GM19351 (cell line): ENCODE results near the gene MPPE1.
"Not testable (repeated sequence)": the region's sequence is repeated elsewhere in the genome, so short reads cannot be mapped to it uniquely, and the experiment has no call there.

ENCODE experiments used
- ATAC-seq: cut with Tn5 transposase; IDR thresholded peaks from one replicate; pipeline ENCODE4 v1.9.1; 2021; ENCODE audit warnings: mild to moderate bottlenecking, moderate library complexity; ENCODE audit not compliant: unreplicated experiment

Gene MPPE1, protein sequence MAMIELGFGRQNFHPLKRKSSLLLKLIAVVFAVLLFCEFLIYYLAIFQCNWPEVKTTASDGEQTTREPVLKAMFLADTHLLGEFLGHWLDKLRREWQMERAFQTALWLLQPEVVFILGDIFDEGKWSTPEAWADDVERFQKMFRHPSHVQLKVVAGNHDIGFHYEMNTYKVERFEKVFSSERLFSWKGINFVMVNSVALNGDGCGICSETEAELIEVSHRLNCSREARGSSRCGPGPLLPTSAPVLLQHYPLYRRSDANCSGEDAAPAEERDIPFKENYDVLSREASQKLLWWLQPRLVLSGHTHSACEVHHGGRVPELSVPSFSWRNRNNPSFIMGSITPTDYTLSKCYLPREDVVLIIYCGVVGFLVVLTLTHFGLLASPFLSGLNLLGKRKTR

DNA sequence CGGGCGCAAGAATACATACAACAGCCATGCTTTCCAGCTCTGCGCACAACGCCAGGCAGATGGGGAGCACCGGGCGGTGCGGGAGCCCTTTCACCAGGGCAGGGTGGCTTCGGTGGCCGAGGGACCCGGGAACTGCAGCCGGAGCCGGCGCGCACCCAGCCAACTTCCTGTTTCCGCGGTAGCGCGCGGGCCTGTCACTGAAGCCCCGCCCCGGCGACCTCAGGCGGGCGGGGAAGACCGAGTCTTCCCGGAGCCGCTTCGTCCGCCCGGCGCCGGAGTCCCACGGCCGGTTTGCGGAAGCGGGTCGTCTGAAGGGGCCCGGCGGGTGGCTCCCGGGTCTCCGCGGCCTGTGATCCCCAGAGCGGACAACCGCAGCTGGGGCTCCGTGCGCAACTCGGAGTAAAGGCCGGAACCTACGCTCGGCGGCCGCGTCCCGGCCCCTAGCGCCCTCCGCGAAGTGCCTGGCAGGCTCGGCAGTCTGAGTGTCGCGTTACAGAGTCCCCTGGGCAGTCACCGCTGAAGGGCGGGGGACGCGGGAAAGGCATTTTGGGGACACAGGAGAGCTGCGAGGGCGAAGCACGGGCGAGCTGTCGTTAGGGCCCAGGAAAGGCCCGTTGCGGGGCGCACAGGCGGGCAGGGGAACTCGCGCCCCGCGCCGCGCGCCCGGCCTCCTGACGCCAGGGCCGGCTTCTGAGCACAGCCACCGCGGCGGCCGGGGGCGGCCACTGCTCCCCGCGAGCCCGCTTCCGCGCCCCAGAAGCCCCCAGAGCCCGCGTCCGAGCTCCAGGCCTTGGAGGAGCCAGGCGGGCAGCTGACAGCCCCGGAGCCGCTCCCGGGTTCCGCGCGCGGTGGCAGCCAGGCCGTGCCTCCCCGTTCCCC lies at the start of gene MPPE1:
MPPE1 (minus strand) TSS at position 136 of the 879 bp plus-strand sequence. CDS start 11,053 bp downstream, outside the sequence.
- ATAC-seq, result peak; percentile 78

DNA sequence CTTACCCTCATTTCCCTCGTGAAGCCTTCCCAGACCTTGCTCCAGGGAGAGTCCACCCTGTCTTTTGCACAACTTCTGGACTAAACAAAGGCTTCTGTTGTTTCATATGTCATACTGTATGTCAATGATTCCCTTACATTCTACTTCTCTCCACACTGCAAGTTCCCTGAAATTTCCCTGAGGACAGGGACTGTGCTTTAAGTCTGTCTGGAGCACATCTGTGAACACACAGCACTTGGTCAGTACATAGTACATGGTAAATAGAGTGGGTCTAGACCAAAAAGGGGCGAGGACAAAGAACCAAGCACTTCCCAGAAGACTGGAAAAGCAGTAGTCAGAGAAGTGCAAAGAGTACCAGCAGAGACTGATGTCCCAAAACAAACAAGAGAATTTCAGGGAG lies 49.5 kb upstream of the MPPE1 start:
- ATAC-seq, result no peak

DNA sequence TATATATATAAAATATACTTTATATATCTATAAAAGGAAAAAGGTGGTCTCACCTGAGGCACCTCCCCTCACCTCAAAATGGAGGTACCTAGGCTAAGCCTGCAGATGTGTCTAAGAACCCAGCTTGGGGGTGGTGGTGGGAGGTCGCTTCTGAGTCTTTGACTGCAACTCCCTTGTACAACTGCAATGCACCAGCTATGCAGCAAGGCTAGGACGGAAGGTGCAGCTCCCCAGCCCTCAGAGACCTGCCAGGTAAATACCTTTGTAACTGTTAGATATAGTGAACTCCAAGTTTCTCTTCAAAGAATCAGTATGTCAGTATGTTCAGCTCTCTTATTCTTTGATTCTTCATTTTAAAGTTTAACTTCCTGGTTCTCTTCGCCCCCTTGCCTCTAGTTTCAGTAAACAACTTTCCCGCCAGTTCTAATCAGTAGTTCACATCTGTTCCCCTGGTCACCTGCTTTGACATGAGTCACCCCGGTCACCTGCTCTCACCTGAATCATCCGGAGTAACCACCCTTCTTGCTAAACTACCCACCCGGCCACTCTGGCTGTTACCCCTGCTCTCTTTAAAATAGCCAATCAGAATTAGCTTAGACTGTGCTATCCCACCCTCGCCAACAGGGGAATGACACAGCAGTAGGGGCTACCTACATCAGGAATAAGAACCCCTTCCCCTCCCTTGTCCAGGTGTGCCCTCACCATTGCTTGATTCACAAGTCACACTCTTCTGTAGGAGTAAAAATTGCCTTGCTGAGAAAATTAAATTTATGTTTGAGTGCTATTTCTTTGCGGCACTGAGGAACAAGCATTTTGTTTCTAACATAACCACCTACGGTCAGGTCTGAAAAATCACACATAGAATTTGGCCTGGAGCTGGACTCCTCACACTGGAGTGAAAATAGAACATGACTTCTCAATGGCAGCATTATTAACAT lies 48.5 kb upstream of the MPPE1 start:
- ATAC-seq, result no peak

DNA sequence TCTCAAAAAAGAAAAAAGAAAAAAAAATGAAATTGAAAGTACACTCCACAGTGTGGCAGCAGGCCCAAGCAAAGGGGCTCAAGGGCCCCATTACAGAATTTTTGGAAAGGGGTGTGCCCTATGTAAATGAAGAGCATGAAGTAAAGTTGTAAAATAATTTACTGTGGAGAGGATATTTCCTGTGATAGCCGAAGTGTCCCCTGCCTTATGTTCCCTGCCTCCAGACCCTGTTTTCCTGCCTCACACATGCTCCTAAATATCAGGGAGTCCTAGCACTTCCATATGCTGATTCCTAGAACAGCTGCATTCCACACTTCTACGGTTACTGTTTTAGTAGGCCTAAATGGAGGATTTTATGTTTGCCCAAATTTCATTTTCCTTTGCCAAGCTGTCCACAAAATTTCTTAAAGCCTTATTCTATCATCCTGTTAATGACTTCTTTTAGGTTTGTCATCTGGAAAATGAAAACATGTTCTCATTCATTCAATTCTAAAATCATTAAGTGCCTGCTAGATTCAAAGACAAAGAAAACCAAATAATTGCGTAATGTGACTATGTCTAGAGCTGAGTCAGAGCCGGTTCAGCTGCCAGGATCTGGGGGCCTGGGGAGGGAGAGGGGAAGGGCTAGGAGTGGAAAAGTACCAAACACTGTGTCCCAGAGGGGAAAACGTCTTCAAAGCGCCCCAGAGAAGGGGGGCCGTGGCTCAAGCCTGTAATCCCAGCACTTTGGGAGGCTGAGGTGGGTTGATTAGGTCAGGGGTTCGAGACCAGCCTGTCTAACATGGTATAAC lies 47.3 kb upstream of the MPPE1 start:
- no peak for ATAC-seq

DNA sequence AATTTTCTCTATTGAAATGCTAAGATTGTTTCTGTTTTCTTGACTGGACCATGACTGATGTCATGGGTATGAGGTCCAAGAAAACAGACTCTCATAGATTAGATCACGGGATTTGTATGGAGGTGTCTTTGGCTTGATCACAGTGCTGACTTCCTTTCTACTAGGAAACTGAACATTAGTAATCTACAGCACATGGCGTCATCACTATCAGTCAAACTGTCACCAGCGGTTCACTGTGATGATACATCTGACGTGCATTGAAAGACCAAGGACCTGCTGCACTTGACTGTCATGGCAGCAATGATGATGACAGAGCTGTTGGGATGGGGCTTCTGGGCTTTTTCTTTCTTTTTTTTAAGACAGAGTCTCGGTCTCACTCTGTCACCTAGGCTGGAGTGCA lies 45.0 kb upstream of the MPPE1 start:
- no peak for ATAC-seq

DNA sequence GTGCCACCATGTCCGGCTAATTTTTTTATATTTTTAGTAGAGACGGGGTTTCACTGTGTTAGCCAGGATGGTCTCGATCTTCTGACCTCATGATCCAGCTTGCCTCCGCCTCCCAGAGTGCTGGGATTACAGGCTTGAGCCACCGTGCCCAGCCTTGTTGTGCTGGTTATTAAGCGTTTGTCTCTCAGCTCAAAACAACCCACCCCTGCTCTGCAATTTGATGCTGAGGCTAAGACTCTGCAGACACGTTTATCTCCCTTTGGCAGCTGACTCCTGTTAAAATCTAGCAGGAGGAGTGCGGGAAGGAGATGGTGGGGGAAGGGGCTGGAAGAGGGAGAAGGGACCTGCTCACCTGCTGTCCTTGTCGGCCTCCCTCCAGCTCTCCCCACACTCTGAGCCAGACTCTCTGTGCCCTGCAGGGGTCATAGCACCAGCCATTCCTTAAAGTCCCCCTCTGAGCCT lies 43.3 kb upstream of the MPPE1 start:
- ATAC-seq, result no peak

DNA sequence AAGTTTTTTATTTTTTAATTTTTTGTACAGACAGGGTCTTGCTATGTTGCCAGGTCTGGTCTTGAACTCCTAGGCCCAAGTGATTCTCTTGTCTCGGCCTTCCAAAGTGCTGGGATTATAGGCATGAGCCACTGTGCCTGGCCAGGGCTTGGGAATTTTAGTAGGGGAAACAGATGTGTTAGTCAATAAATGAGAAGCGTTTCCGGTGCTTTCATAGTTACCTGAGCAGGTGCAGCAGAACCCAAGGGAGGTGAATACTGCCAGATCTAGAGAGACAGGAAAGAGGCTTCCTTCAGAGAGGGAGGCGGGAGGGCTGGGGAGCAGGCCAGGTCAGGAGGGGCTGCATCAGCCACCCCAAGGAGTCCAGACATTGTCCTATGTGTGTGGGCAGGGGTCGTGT lies 42.7 kb upstream of the MPPE1 start:
- ATAC-seq, result no peak

DNA sequence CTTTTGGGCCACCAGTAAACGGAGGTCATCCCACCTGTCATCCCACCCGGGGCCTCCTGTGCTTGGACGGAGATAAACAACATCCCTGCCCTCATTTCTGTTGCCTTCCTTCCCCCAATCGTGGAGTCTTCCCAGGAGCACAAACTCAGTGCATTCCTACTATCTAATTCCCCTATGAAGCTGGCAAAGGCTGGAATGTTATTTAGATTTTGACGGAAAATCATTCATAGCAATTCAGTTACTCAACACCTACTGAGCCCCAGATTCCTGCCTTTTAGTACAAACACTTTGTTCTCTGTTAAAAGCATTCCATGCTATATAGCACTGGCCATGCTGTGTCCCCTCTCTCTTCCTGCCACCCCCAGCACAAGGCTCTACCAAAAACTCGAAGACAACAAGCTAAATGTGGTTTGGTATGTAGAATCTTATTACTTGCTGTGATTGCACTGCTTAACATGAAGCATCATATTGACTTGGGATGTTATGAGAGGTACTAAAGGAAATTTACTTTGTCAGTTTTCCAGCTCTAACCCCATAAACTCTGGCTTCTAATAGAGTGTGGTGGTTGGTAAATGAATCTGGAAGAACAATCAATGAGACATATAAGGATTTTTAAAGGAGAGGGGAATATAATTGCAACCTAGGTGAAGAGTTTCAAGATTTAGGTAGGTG lies 40.9 kb upstream of the MPPE1 start:
- no peak for ATAC-seq

DNA sequence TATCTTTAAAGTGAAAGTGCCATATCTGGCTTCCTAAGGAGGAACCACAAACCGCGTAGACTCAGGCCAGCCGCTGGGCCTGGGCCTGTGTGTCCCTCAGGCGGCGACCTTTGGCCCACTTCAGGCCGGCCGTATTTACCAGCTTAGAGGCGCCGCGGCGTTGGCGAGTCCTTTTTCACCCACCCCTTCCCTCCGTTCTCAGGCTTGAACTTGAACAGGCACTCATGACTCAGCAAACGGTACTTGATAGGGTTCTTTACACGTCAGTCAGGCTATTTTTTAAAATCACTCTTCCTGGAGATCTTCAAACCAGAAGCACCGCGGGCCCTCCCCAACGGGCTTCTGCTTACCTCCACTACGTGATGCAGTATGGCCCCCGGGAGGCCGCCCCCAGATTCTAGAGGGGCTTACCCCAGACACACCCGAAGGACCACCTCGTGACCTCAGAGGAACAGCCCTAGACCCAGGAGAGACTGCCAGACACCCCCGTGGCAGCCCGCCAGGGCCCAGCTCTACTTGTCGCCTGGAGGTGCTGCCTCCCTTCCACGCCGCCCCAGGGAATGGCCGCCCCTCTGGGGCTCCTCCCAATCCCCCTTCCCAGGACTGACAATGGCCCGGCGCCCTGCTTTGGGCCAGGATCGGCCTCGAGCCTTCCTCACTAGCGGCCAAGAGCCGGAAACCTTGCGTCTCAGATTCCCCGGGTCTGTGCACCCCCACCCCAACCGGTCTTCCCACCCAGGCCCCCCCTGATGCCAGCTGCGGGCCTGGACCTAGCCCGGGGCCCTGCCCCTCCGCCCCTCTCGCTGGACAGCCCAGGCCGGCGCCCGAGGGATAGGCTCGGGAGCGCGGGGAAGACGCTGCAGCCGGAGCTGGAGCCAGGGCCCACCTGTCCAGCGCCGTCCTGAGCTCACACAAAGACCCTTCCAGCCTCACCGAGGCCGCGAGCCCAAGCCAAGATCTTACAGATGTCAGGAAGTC lies 39.4 kb upstream of the MPPE1 start:
- ATAC-seq, result peak; percentile 84

DNA sequence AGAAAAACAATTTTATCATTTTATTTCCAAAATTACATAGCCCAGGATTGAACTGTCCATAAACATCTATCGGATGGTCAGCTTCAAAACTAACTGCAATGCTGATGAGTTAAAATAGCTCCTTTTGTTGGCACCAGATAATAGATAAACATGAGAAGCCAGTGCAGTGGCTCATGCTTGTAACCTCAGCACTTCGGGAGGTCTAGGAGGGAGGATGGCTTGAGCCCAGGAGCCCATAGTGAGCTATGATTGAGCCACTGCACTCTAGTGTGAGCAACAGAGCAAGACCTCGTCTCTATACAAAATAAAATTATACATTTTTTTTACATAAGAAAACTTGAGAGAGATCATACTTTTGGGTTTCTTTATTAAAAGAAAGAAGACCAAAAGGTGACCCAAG lies 38.6 kb upstream of the MPPE1 start:
- no peak for ATAC-seq

DNA sequence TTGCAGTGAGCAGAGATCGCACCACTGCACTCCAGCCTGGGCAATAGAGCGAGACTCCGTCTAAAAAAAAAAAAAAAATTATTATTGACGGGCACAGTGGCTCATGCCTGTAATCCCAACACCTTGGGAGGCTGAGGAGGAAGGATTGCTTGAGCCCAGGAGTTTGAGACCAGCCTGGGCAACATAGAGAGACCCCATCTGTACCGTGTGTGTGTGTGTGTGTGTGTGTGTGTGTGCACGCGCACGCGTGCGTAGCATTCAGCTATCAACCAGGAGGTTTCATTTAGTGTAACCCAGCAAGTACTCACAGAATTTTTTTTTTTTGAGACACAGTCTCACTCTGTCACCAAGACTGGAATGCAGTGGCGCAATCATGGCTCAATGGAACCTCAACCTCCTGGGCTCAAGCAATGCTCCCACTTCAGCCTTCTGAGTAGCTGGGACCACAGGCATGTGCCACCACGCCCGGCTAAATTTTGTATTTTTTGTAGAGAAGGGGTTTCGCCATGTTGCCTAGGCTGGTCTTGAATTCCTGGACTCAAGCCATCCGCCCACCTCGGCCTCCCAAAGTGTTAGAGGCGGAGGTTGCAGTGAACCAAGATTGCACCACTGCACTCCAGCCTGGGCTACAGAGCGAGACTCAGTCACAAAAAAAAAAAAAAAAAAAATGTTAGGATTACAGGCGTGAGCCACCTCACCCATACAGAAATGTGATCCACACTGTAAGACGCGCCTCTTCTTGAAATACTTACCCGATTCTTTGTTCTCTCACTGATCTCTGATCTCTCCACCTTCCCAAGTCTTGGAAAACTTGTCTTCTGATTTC lies 37.9 kb upstream of the MPPE1 start:
- not testable (repeated sequence) for ATAC-seq

DNA sequence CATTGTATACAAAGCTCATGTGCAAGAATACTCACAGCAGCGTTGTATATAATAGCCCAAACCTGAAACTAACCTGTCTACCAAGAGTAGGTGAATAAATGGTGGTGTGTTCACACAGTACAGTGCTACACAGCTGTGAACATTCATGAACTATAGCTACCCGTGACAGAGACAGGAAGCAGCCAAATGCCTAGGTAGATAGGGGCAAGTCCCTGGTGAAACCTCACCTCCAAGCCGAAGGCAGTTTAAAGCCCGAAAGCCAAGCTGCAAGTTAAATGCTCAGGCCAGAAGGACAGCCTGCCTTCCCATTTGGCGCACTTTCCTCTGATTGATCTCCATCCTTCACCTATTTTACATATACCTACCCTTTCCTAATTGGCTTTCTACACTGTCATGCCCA lies 36.7 kb upstream of the MPPE1 start:
- no peak for ATAC-seq

DNA sequence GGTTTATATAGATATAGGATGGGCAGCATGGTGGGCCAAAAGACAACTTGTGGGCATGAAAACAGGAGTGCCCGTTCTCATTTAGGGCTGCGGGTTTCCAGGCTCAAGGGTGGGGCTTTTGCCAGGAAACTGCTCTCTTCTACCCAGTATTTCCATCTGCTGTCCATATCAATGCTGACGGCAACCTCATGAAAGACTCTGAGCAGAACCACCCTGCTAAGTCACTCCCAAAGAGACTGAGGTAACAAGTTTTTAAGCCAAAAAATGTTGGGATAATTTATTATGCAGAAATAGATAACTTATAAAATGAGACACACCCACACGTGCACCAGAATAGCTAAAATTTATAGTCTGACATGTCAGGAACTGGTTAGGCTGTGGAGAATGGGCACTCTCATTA lies 36.1 kb upstream of the MPPE1 start:
- ATAC-seq, result no peak

DNA sequence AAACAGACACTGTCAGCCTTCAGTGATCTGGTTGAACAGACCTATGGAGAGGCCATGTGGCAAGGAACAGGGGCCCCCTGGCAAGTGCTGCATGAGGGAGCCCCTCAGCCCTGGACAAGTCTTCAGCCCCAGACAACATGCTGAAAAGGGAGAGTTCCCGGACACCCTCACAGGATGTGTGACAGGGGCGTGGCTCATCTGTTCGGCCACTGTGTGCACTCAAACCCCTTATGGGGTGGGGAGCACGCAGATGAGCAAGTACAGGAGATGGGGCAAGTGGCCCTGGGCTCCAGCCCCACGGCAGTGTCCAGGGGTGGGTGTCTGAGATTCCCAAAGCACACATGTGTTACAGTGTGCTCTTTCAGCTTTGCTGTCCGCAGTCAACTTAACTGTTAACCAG lies 35.4 kb upstream of the MPPE1 start:
- ATAC-seq, result no peak

DNA sequence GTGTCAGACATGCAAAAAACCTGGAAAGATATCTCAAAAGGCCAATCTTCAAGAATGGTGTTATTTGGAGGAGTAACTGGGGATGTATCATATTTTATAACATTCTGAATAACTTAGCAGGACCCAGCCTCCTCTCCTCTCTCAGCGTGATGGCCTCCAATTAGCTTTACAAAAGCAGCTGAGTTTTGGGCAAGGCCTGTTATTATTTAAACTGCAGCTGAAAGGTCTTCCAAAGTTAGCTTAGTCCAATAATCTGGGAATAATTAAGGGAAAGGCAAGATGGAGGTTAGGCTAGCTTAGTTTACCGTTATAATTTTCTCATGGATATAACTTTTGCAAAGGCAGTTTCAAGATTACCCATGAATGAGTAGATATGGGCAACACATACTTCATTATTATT lies 32.8 kb upstream of the MPPE1 start:
- ATAC-seq, result no peak

DNA sequence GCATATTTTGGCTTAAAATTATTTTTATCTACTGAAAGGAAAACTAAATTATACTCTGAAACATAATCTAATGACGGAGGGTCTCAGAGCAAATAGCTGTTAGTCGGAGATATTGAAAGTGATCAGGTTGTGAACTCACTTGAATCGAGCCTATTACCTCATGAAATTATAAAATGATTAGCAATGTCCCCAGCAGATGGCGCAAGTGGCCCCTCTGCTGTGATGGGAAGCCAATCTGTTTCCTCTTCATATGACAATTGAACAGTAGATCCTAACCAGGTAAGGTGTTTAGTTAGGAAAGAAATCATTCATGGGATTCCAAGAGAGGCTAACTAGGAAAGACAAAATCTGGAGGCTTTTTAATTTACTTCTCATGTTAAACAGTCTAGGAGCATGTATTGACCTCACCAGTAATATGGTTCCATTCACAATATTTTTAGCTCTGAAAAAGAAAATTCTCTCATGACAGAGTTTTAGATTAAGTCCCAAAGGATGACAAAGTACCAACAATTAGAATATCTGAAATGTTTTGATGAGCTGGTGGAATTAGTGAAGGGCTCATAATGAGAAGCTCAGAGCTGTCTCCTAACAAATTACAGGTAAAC lies 29.9 kb upstream of the MPPE1 start:
- no peak for ATAC-seq

DNA sequence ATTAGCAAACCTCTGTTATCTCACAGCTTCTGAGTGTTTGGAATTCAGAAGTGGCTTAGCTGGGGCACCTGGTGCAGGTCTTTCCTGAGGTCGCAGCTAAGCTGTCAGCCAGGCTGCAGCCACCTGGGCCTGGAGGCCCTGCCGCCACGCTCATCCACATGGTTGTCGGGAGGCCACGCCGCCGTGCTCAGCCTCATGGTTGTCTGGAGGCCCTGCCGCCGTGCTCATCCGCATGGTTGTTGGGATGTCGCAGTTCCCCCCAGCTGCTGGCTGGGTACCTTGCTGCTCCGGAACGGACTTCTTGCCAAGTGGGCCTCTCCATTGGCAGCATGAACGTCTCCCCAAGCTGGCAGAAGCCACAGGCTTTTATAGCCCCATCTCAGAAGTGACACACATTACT lies 24.3 kb upstream of the MPPE1 start:
- ATAC-seq, result no peak
